Keratinocyte (primary cell): Measurements from ENCODE around the gene TERT.

Experiments
- CTCF ChIP-seq, 3 experiments: IDR thresholded peaks in 1 of 3; conservative IDR thresholded peaks in 1 of 3; optimal IDR thresholded peaks in 1 of 3; 2 replicates in 2 of 3; 3 replicates in 1 of 3; pipeline versions ENCODE3 to v1.5.1; 2011; ENCODE audit warnings: low read length in 3 of 3, mild to moderate bottlenecking in 3 of 3, moderate library complexity in 2 of 3, control low read depth in 1 of 3, inconsistent platforms in 1 of 3; ENCODE audit not compliant: insufficient read depth in 2 of 3; ENCODE audit errors: extremely low read depth in 1 of 3
- EZH2 ChIP-seq: IDR thresholded peaks from one replicate; pipeline ENCODE4 v1.6.1; 2012; ENCODE audit warnings: inconsistent platforms, mild to moderate bottlenecking, low read length, moderate library complexity

GRCh38 chr5:1223278-1223670, 71.6 kb downstream of the TERT start:
- TF ChIP-seq EZH2 (no peak), CTCF (optimal IDR thresholded peaks at IDR 0.05 in 1 of 3, IDR thresholded peaks at IDR 0.05 in 1 of 3, conservative IDR thresholded peaks at IDR 0.05 in 1 of 3; ENCODE audit: extremely low read depth in 1 of 3, insufficient read depth in 2 of 3, low read length in 3 of 3) (no peak)
